ENCODE measurements around the gene TRABD2B. TPM values are rescaled to one million over a fixed set of nuclear protein-coding genes. Genes with fewer than 3 reads are reported as not detected.
A peak's percentile ranks its signal among the peaks of the same experiment; 100 is the strongest.

TRABD2B gene
- total RNA-seq, 1 donor from 2014 or later: 1.8 TPM

DNA sequence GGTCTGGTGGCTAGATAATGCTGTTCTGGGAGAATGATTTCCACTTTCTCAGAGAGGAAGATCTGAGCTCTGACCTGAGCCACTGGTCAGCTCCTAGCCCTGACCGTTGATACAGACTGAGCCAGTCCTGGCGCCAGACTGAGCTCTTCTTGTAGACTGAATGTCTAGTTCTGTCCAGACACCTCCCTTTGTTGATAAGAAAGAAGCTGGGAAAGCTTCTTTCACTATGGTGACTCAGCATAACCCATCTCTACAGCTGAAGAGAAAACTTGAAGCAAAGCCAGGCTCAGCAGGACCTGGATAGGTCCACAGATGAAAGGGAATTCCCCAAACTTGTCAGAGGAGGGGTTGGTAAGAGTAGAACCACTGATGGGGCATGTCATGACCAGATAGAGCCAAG lies 9.9 kb upstream of the TRABD2B start:
- no peaks in the 10 kb centered on the region for H3K4me1 ChIP-seq
- ATAC-seq: peak in 1 of 2 donors; percentile 31
- DNase-seq: no peak
- TF ChIP-seq CTCF (IDR thresholded peaks at IDR 0.05): no peak
- no peaks in the 10 kb centered on the region for H3K27me3 ChIP-seq (ENCODE audit: low read depth)
- no peaks in the 10 kb centered on the region for H3K36me3 ChIP-seq
- no peak overlapping the region for H3K27ac ChIP-seq
- no peaks in the 10 kb centered on the region for H3K9me3 ChIP-seq
- intact Hi-C loops (cut with DNase I): no loop called here
- no peak overlapping the region for H3K4me3 ChIP-seq

- peak; percentile 27 to 51 for ATAC-seq
- H3K4me3 ChIP-seq: no peak overlapping the region
- TF ChIP-seq CTCF (IDR thresholded peaks at IDR 0.05): no peak
These were observed 9.1 kb upstream of the TRABD2B start for GRCh38 chr1:48006264-48006663.

DNA sequence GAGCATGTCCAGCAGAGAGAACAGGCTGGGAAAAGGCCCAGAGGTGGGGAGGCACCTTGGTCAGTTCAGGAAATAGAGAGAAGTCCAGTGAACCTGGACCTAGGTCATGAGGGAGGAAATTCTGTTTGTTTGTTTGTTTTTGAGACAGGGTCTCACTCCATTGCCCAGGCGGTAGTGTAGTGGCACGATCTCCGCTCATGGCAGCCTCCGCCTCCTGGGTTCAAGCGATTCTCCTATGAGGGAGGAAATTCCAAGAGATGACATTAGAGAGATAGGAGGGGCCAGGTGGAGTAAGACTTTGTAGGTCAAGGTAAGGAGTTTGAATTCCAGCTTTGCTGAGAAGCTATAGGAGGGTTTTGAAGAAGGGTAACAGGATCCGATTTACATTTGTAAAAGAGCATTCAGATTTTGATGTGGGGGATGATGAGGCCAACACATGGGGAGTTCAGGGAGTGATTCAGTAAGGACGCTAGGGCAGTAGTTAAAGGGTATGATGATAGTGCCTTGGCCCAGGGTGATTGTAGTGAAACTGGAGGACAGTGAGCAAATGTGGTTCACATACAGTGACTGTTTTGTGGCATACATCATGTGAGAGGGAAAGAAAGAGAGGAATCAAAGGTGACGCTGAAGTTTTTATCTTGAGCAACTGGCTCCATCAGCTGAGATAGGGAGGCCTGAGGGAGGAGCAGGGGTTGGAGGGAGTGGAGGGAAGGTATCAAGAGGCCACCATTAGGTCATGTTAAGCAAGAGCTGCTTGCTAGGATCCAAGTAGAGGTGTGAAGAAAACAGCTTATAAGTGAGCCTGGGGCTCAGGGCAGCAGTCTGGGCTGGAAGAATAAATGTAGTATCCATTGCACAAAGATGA lies 8.3 kb upstream of the TRABD2B start:
- Histone ChIP-seq H3K9me3 (no peaks in the 10 kb centered on the region), H3K36me3 (no peaks in the 10 kb centered on the region), H3K27me3 (ENCODE audit: low read depth) (no peaks in the 10 kb centered on the region), H3K27ac (no peak overlapping the region), H3K4me3 (no peak overlapping the region), H3K4me1 (no peaks in the 10 kb centered on the region)
- DNase-seq (no peak), ATAC-seq (peak in 1 of 2 donors; percentile 33)
- intact Hi-C loops (cut with DNase I): no loop called here
- TF ChIP-seq CTCF (IDR thresholded peaks at IDR 0.05): no peak

More at GRCh38 chr1:48006264-48006663, 9.1 kb upstream of the TRABD2B start:
- H3K9me3 ChIP-seq: no peaks in the 10 kb centered on the region
- intact Hi-C loops (cut with DNase I): no loop called here
- no peaks in the 10 kb centered on the region for H3K27me3 ChIP-seq (ENCODE audit: low read depth)
- H3K36me3 ChIP-seq: no peaks in the 10 kb centered on the region
- DNase-seq: no peak
- H3K27ac ChIP-seq: no peak overlapping the region
- no peaks in the 10 kb centered on the region for H3K4me1 ChIP-seq

DNA sequence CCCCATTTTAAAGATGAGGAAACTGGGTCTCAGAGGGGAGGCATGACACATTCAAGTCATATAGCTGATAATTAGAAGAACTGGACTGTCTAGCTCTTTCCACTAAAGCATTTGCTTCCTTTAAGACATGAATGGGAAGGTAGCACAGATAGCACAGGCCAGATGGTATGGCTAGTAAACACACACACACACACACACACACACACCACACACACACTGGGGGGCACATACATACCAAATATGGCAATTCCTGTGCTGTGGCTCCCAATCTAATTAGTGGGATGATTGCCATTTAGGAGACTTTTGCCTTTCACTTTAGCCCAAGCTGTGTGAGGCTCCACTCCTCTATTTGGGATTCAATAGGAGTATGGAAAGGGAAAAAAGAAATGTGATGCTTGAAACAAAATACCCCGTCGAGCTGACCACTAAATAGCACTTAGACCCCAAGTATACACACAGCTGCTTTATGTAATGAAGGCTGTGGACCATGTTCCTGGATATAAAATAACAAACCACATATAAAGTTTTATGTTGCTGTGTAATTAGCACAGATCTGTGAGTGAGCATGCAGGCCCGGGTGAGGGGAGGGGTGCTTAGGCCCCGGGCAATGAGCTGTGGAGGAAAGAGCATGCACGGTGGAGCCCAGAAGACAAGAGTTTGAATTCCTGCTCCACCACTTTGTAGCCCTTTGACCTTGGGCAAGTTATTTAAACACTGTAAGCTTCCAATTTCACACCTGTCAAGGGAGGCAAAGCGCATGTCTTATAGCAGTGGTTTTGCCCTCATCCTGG lies 6.8 kb upstream of the TRABD2B start:
- no peak for TF ChIP-seq CTCF (IDR thresholded peaks at IDR 0.05)
- no peak for DNase-seq
- Histone ChIP-seq H3K36me3 (no peaks in the 10 kb centered on the region), H3K4me1 (no peaks in the 10 kb centered on the region), H3K27me3 (ENCODE audit: low read depth) (peaks cover 2% of the 10 kb centered on the region), H3K4me3 (no peak overlapping the region), H3K9me3 (no peaks in the 10 kb centered on the region), H3K27ac (no peak overlapping the region)
- intact Hi-C loops (cut with DNase I): no loop called here
- no peak for ATAC-seq

DNA sequence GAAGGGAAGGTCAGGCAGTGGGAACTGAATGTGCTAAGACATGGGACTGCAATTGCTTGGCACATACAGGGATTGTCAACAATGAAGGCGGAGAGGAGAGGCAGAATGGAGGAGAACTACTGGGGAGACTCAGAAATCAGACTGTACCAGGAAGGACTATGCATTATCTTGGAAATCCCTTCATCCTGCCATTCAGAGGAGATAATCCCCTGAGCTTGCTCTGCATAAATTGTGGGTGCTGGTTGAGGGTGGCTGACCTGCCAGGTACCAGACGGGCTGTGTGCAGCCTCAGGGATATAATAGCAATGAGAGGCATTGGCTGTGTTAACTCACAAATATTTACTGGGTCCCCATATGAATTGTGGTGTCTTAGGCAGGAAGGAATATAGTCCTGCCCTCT lies 5.0 kb upstream of the TRABD2B start:
- Histone ChIP-seq H3K4me3 (no peak overlapping the region), H3K36me3 (no peaks in the 10 kb centered on the region), H3K9me3 (no peaks in the 10 kb centered on the region), H3K4me1 (no peaks in the 10 kb centered on the region), H3K27ac (no peak overlapping the region), H3K27me3 (ENCODE audit: low read depth) (peaks cover 16% of the 10 kb centered on the region)
- DNase-seq (no peak), ATAC-seq (no peak)
- no peak for TF ChIP-seq CTCF (IDR thresholded peaks at IDR 0.05)
- intact Hi-C loops (cut with DNase I): no loop called here

Measured in lower lobe of right lung (tissue), 2 donors.